Neutrophil (primary cell): ENCODE data around the gene ABI2.
"Not testable (repeated sequence)": the region's sequence is repeated elsewhere in the genome, so short reads cannot be mapped to it uniquely, and the experiment has no call there.

ENCODE experiments used
- H3K27ac ChIP-seq: fragments of 200-600 bp; sonication (generic); 2 replicates; pipeline ENCODE4 v1.5.1; 2016; ENCODE audit warnings: mild to moderate bottlenecking, moderate library complexity
- H3K27me3 ChIP-seq: fragments of 200-600 bp; sonication (generic); 2 replicates; pipeline ENCODE4 v1.6.0; 2016; ENCODE audit warnings: mild to moderate bottlenecking
- H3K36me3 ChIP-seq: fragments of 200-600 bp; sonication (generic); 2 replicates; pipeline ENCODE4 v1.5.1; 2017
- H3K4me1 ChIP-seq, 2 experiments: fragments of 200-600 bp in 1 of 2; sonication (generic) in 1 of 2; 1 replicate in 1 of 2; 2 replicates in 1 of 2; pipeline versions ENCODE4 v1.5.1 to v1.6.1; 2013 to 2016; ENCODE audit warnings: low read depth in 1 of 2, low read length in 1 of 2, mild to moderate bottlenecking in 1 of 2, moderate library complexity in 1 of 2; ENCODE audit not compliant: control insufficient read depth in 1 of 2, insufficient read depth in 1 of 2
- H3K4me3 ChIP-seq, 2 experiments: fragments of 200-600 bp in 1 of 2; sonication (generic) in 1 of 2; 1 replicate in 1 of 2; 2 replicates in 1 of 2; pipeline ENCODE4 v1.5.1; 2013 to 2016; ENCODE audit warnings: low read depth in 1 of 2, low read length in 1 of 2, mild to moderate bottlenecking in 1 of 2, moderate library complexity in 1 of 2
- H3K9me3 ChIP-seq: fragments of 200-600 bp; sonication (generic); 2 replicates; pipeline ENCODE4 v1.5.1; 2016
- CTCF ChIP-seq: fragments of 200-600 bp; sonication (generic); IDR thresholded peaks from 2 replicates; pipeline ENCODE4 v1.5.1; 2016; ENCODE audit warnings: antibody characterized with exemption

ABI2 gene

GRCh38 chr2:203330434-203330833, 2.2 kb downstream of the ABI2 start:
- H3K27ac ChIP-seq: no peak overlapping the region

GRCh38 chr2:203338322-203338721, 10.1 kb downstream of the ABI2 start:
- Histone ChIP-seq H3K9me3 (no peaks in the 10 kb centered on the region), H3K36me3 (no peaks in the 10 kb centered on the region), H3K4me3 (no peak overlapping the region), H3K4me1 (no peaks in the 10 kb centered on the region), H3K27me3 (no peaks in the 10 kb centered on the region), H3K27ac (no peak overlapping the region)
- no peak for TF ChIP-seq CTCF

More at GRCh38 chr2:203330434-203330833, 2.2 kb downstream of the ABI2 start:
- Histone ChIP-seq H3K27me3 (peaks cover 54% of the 10 kb centered on the region), H3K9me3 (no peaks in the 10 kb centered on the region), H3K4me3 (no peak overlapping the region), H3K36me3 (no peaks in the 10 kb centered on the region), H3K4me1 (peaks cover 7 to 15% of the 10 kb centered on the region in 2 experiments)
- TF ChIP-seq CTCF: no peak

GRCh38 chr2:203340791-203341487, 12.7 kb downstream of the ABI2 start:
- Histone ChIP-seq H3K36me3 (no peaks in the 10 kb centered on the region), H3K4me1 (no peaks in the 10 kb centered on the region), H3K9me3 (no peaks in the 10 kb centered on the region), H3K27ac (no peak overlapping the region), H3K4me3 (no peak overlapping the region), H3K27me3 (no peaks in the 10 kb centered on the region)
- no peak for TF ChIP-seq CTCF

GRCh38 chr2:203341741-203342310, 13.6 kb downstream of the ABI2 start:
- H3K27ac ChIP-seq: no peak overlapping the region
- H3K4me3 ChIP-seq: no peak overlapping the region
- no peaks in the 10 kb centered on the region for H3K27me3 ChIP-seq
- H3K9me3 ChIP-seq: no peaks in the 10 kb centered on the region
- H3K36me3 ChIP-seq: no peaks in the 10 kb centered on the region
- TF ChIP-seq CTCF: no peak
- no peaks in the 10 kb centered on the region for H3K4me1 ChIP-seq

- not testable (repeated sequence) for H3K27ac ChIP-seq, H3K4me1 ChIP-seq, H3K36me3 ChIP-seq, H3K9me3 ChIP-seq, H3K4me3 ChIP-seq, H3K27me3 ChIP-seq
These were observed 14.2 kb downstream of the ABI2 start for GRCh38 chr2:203342374-203342773.

- Histone ChIP-seq H3K27me3 (no peaks in the 10 kb centered on the region), H3K4me3 (no peak overlapping the region), H3K27ac (no peak overlapping the region), H3K36me3 (no peaks in the 10 kb centered on the region), H3K4me1 (no peaks in the 10 kb centered on the region), H3K9me3 (no peaks in the 10 kb centered on the region)
- no peak for TF ChIP-seq CTCF
These were observed 16.5 kb downstream of the ABI2 start for GRCh38 chr2:203344667-203345066.
